Measurements from ENCODE around the gene SLC10A7. TPM values are rescaled to one million over a fixed set of nuclear protein-coding genes. Genes with fewer than 3 reads are reported as not detected.

Gene SLC10A7
- total and polyA plus RNA-seq, 12 donors = 1.7 to 27.5 (median 13.0) TPM

DNA sequence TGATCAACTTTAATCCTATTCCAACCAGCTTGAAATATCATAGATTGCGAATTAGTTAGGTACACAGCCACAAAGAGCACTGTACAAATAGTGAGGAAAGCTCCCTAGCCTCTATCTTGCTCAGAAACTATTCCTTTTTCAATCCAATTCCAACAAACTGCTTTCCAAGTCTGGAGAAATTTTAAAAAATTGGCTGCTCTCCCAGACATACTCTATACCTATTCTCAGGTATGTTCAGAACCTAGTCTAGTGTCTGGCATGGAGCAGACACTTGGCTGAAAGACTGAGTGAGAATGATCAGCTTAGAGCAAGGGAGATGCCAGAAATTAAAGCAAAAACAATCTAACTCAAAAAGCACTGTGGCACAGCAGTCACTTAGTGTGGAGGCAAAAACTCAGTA lies 105.9 kb downstream of the SLC10A7 start:
- Histone ChIP-seq H3K27me3 (no peaks in the 10 kb centered on the region), H3K4me1 (replicated peaks in 1 of 2) (no peaks in the 10 kb centered on the region), H3K36me3 (replicated peaks in 1 of 2) (no peaks in the 10 kb centered on the region), H3K9me3 (replicated peaks in 1 of 3) (no peaks in the 10 kb centered on the region), H3K27ac (no peak overlapping the region), H3K4me3 (no peak overlapping the region)
- DNase-seq = no peak
- TF ChIP-seq POLR2A (IDR thresholded peaks at IDR 0.05) = no peak
- TF ChIP-seq, protein P1, sequence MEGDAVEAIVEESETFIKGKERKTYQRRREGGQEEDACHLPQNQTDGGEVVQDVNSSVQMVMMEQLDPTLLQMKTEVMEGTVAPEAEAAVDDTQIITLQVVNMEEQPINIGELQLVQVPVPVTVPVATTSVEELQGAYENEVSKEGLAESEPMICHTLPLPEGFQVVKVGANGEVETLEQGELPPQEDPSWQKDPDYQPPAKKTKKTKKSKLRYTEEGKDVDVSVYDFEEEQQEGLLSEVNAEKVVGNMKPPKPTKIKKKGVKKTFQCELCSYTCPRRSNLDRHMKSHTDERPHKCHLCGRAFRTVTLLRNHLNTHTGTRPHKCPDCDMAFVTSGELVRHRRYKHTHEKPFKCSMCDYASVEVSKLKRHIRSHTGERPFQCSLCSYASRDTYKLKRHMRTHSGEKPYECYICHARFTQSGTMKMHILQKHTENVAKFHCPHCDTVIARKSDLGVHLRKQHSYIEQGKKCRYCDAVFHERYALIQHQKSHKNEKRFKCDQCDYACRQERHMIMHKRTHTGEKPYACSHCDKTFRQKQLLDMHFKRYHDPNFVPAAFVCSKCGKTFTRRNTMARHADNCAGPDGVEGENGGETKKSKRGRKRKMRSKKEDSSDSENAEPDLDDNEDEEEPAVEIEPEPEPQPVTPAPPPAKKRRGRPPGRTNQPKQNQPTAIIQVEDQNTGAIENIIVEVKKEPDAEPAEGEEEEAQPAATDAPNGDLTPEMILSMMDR (IDR thresholded peaks at IDR 0.05) = no peak
- intact Hi-C loops (cut with DNase I) = no loop called here
- WGBS, 4 donors = 85 to 93% (median 89%) methylated on average over 1 of the region's 1 CpG

DNA sequence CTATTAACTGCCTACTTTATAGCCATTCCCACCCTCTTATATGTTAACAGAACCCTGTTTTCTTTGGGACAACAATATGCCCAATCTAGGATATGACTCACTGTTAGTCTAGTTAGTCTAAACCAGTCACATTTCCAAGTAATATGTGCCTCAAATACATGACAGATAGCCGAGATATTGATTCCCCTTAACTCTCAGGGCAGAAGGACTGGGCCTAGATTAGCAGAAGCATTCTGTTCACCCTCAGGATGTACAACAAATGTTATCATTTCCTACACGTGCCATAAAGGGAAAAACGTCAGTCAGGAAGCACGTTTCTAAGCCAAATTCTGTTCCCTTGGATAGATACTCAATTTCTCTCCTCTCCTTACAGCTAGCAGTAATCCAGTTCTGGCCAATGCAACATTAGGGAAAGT lies 114.1 kb downstream of the SLC10A7 start:
- DNase-seq = no peak
- Histone ChIP-seq H3K4me3 (no peak overlapping the region), H3K27ac (no peak overlapping the region), H3K36me3 (replicated peaks in 1 of 2) (no peaks in the 10 kb centered on the region), H3K9me3 (replicated peaks in 1 of 3) (no peaks in the 10 kb centered on the region), H3K4me1 (replicated peaks in 1 of 2) (no peaks in the 10 kb centered on the region), H3K27me3 (no peaks in the 10 kb centered on the region)
- TF ChIP-seq POLR2A (IDR thresholded peaks at IDR 0.05) = no peak
- TF ChIP-seq, protein P1 (IDR thresholded peaks at IDR 0.05) = no peak
- intact Hi-C loops (cut with DNase I) = no loop called here
- WGBS, 4 donors = 68 to 74% (median 70%) methylated on average over 4 of the region's 4 CpGs

DNA sequence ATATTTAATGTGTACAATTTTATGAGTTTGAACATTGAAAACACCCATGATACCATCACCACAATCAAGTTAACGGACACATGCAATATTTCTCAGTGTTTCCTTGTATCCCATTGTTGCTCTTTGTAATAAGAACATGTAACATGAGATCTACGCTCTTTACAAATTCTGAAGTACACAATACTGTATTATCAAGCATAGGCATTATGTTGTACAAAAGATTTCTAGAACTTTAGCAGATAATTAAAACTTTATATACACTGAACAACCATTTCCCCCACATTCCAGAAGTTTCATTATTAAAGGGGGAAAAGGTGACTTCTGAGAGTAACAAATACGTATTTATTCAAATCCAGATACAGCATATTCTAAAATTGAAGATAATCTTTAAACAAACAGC lies 114.5 kb downstream of the SLC10A7 start:
- DNase-seq = no peak
- no peaks in the 10 kb centered on the region for H3K36me3 ChIP-seq (replicated peaks in 1 of 2)
- TF ChIP-seq, protein P1 (IDR thresholded peaks at IDR 0.05) = no peak
- H3K4me3 ChIP-seq = no peak overlapping the region
- no peaks in the 10 kb centered on the region for H3K4me1 ChIP-seq (replicated peaks in 1 of 2)
- intact Hi-C loops (cut with DNase I) = no loop called here
- H3K9me3 ChIP-seq (replicated peaks in 1 of 3) = no peaks in the 10 kb centered on the region
- H3K27me3 ChIP-seq = no peaks in the 10 kb centered on the region
- no peak overlapping the region for H3K27ac ChIP-seq
- 63 to 81% (median 69%) methylated on average over 3 of the region's 3 CpGs for WGBS, 4 donors

DNA sequence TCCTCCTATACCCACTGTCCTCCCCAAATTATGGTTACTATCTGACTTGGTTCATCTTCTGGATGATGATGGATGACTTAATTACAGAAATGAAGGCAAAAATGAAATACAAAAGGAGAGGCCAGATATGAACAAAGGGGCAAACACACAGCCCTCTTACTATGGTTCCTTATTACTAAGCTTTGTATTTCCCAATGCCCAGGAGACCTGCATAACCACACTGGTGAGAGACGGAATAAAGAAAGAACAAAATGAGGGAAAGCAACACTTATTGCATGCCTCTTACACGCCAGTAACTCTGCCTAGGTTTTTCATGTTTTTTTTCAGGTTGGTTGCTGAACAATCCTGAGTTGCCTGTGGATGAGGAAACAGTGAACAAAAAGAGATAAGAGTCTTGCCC lies 120.5 kb downstream of the SLC10A7 start:
- 86 to 97% (median 94%) methylated on average over 2 of the region's 2 CpGs for WGBS, 4 donors
- peaks cover 0 to 5% (median 0%) of the 10 kb centered on the region in 3 donors for H3K9me3 ChIP-seq (replicated peaks in 1 of 3)
- H3K36me3 ChIP-seq (replicated peaks in 1 of 2) = no peaks in the 10 kb centered on the region
- intact Hi-C loops (cut with DNase I) = no loop called here
- no peaks in the 10 kb centered on the region for H3K4me1 ChIP-seq (replicated peaks in 1 of 2)
- TF ChIP-seq, protein P1 (IDR thresholded peaks at IDR 0.05) = no peak
- no peak for TF ChIP-seq POLR2A (IDR thresholded peaks at IDR 0.05)
- no peak overlapping the region for H3K27ac ChIP-seq
- DNase-seq = no peak
- H3K27me3 ChIP-seq = no peaks in the 10 kb centered on the region
- H3K4me3 ChIP-seq = no peak overlapping the region

Measured in adrenal gland (tissue), 12 donors.